ENCODE measurements around the gene NTNG1. TPM values are rescaled to one million over a fixed set of nuclear protein-coding genes. Genes with fewer than 3 reads are reported as not detected.

Gene NTNG1
- total and polyA plus RNA-seq, 4 donors: 0.72 to 26.7 (median 3.9) TPM

- H3K27ac ChIP-seq (ENCODE audit: low read depth in 1 of 2, low read length in 1 of 2): no peak overlapping the region
- H3K4me1 ChIP-seq (ENCODE audit: control insufficient read depth in 5 of 5, insufficient read depth in 5 of 5, low read length in 5 of 5): peaks cover 0 to 4% (median 2%) of the 10 kb centered on the region in 5 donors
- no peak overlapping the region for H3K4me3 ChIP-seq
- H3K9ac ChIP-seq (ENCODE audit: insufficient read depth in 1 of 2, low read length in 2 of 2): no peak overlapping the region
- WGBS, 2 donors: 96% methylated on average over 6 of the region's 6 CpGs
- no peak for DNase-seq
- ATAC-seq (ENCODE audit: insufficient read depth, low FRiP score): no peak
- H3K9me3 ChIP-seq (ENCODE audit: control insufficient read depth in 4 of 4, insufficient read depth in 3 of 4, low read length in 3 of 4): no peaks in the 10 kb centered on the region
- no peaks in the 10 kb centered on the region for H3K36me3 ChIP-seq (ENCODE audit: control insufficient read depth in 4 of 4, insufficient read depth in 4 of 4, low read length in 4 of 4)
- H3K27me3 ChIP-seq (ENCODE audit: control insufficient read depth in 3 of 3, insufficient read depth in 3 of 3, low read length in 2 of 3): no peaks in the 10 kb centered on the region
- TF ChIP-seq CTCF (IDR thresholded peaks at IDR 0.05; ENCODE audit: control extremely low read depth, extremely low read depth): no peak
These were observed 353.2 kb downstream of the NTNG1 start for GRCh38 chr1:107494061-107494460.

- no peaks in the 10 kb centered on the region for H3K27me3 ChIP-seq (ENCODE audit: control insufficient read depth in 3 of 3, insufficient read depth in 3 of 3, low read length in 2 of 3)
- H3K36me3 ChIP-seq (ENCODE audit: control insufficient read depth in 4 of 4, insufficient read depth in 4 of 4, low read length in 4 of 4): no peaks in the 10 kb centered on the region
- ATAC-seq (ENCODE audit: insufficient read depth, low FRiP score) (no peak), DNase-seq (peak in 1 of 3 donors; percentile 20)
- WGBS, 2 donors: 43 to 50% methylated on average over 1 of the region's 1 CpG
- peaks cover 0 to 4% (median 2%) of the 10 kb centered on the region in 5 donors for H3K4me1 ChIP-seq (ENCODE audit: control insufficient read depth in 5 of 5, insufficient read depth in 5 of 5, low read length in 5 of 5)
- TF ChIP-seq CTCF (IDR thresholded peaks at IDR 0.05; ENCODE audit: control extremely low read depth, extremely low read depth): no peak
- no peaks in the 10 kb centered on the region for H3K9me3 ChIP-seq (ENCODE audit: control insufficient read depth in 4 of 4, insufficient read depth in 3 of 4, low read length in 3 of 4)
- H3K27ac ChIP-seq (ENCODE audit: low read depth in 1 of 2, low read length in 1 of 2): no peak overlapping the region
- H3K4me3 ChIP-seq: no peak overlapping the region
- H3K9ac ChIP-seq (ENCODE audit: insufficient read depth in 1 of 2, low read length in 2 of 2): no peak overlapping the region
These were observed 355.2 kb downstream of the NTNG1 start for GRCh38 chr1:107496002-107496401.

GRCh38 chr1:107499139-107499744 is 358.4 kb downstream of the NTNG1 start:
- DNase-seq (no peak), ATAC-seq (ENCODE audit: insufficient read depth, low FRiP score) (no peak)
- Histone ChIP-seq H3K27ac (ENCODE audit: low read depth in 1 of 2, low read length in 1 of 2) (no peak overlapping the region), H3K9me3 (ENCODE audit: control insufficient read depth in 4 of 4, insufficient read depth in 3 of 4, low read length in 3 of 4) (no peaks in the 10 kb centered on the region), H3K36me3 (ENCODE audit: control insufficient read depth in 4 of 4, insufficient read depth in 4 of 4, low read length in 4 of 4) (no peaks in the 10 kb centered on the region), H3K27me3 (ENCODE audit: control insufficient read depth in 3 of 3, insufficient read depth in 3 of 3, low read length in 2 of 3) (no peaks in the 10 kb centered on the region), H3K4me1 (ENCODE audit: control insufficient read depth in 5 of 5, insufficient read depth in 5 of 5, low read length in 5 of 5) (peaks cover 0 to 4% (median 2%) of the 10 kb centered on the region in 5 donors), H3K4me3 (no peak overlapping the region), H3K9ac (ENCODE audit: insufficient read depth in 1 of 2, low read length in 2 of 2) (no peak overlapping the region)
- no peak for TF ChIP-seq CTCF (IDR thresholded peaks at IDR 0.05; ENCODE audit: control extremely low read depth, extremely low read depth)
- 72% methylated on average over 4 of the region's 4 CpGs for WGBS, 2 donors
